GM12878 (cell line): Measurements from ENCODE around the gene DNAJC5G. TPM values are rescaled to one million over a fixed set of nuclear protein-coding genes. Genes with fewer than 3 reads are reported as not detected.

ENCODE experiments used
- ATAC-seq: fragments of 200-7000 bp; cut with Tn5 transposase; 3 replicates; pipeline ENCODE4 v1.9.1; 2020; ENCODE audit warnings: mild to moderate bottlenecking, moderate library complexity
- BruUV-seq: library from RNA; stranded (reverse); fragments of 400-500 nt; replicated peaks from 2 replicates; lab custom pipeline; 2021; lab: Mats Ljungman, UMichigan
- CTCF ChIA-PET: fragments of 300-600 bp; sonication (Branson Sonifier 250); formaldehyde crosslinking; extraction: SDS; loops from one replicate; lab custom pipeline; 2021; ENCODE audit warnings: inconsistent platforms; lab: Yijun Ruan, JAX
- POLR2A ChIA-PET: fragments of 350-600 bp; formaldehyde crosslinking; extraction: SDS; loops from one replicate; lab custom pipeline; 2021; ENCODE audit warnings: inconsistent platforms; lab: Charles Lee
- RAD21 ChIA-PET: fragments of 300-600 bp; sonication (Branson Sonifier 250); formaldehyde crosslinking; loops from one replicate; lab custom pipeline; 2023; ENCODE audit warnings: antibody characterized with exemption; ENCODE audit not compliant: unreplicated experiment; lab: Charles Lee
- SMC1A ChIA-PET: fragments of 300-600 bp; sonication (Branson Sonifier 250); formaldehyde crosslinking; loops from one replicate; lab custom pipeline; 2023; ENCODE audit not compliant: unreplicated experiment, uncharacterized antibody; lab: Charles Lee
- DNase-seq: peaks from one replicate; pipeline ENCODE4 v3.0.0-alpha.2; 2011; ENCODE audit warnings: low read depth, low spot score
- FAIRE-seq: peaks from 3 replicates; lab custom pipeline; 2011; peaks lifted over from hg19 to GRCh38; lab: Jason Lieb, UNC
- H2AFZ ChIP-seq: 2 replicates; pipeline ENCODE4 v1.6.0; 2011; ENCODE audit warnings: low read depth, low read length, control low read depth; ENCODE audit not compliant: control insufficient read depth
- H3K27ac ChIP-seq: 2 replicates; pipeline ENCODE4 v1.5.1; 2011; ENCODE audit warnings: control low read depth; ENCODE audit not compliant: control insufficient read depth, insufficient read depth
- H3K27me3 ChIP-seq, 2 experiments: replicated peaks in 1 of 2; 2 replicates each; pipeline versions ENCODE4 v1.6.0 to v1.6.1; 2011; ENCODE audit warnings: low read length in 1 of 2; ENCODE audit not compliant: control insufficient read depth in 2 of 2, insufficient read depth in 2 of 2
- H3K36me3 ChIP-seq, 2 experiments: 2 replicates each; pipeline ENCODE4 v1.5.1; 2011; ENCODE audit warnings: low read length in 1 of 2; ENCODE audit not compliant: control insufficient read depth in 2 of 2, insufficient read depth in 2 of 2
- H3K4me1 ChIP-seq: 2 replicates; pipeline ENCODE4 v1.6.1; 2011; ENCODE audit warnings: mild to moderate bottlenecking, low read length, moderate library complexity, mixed read lengths; ENCODE audit not compliant: control insufficient read depth, insufficient read depth
- H3K4me2 ChIP-seq: 2 replicates; pipeline ENCODE4 v1.6.0; 2011; ENCODE audit warnings: control low read depth; ENCODE audit not compliant: control insufficient read depth, insufficient read depth
- H3K4me3 ChIP-seq: fragments of 200-600 bp; sonication (generic); 2 replicates; pipeline ENCODE4 v1.5.1; 2016
- H3K79me2 ChIP-seq: 2 replicates; pipeline ENCODE4 v1.6.0; 2011; ENCODE audit warnings: low read length; ENCODE audit not compliant: control insufficient read depth, insufficient read depth
- H3K9ac ChIP-seq: 2 replicates; pipeline ENCODE4 v1.8.0; 2011; ENCODE audit warnings: low read length, control low read depth, mixed read lengths; ENCODE audit not compliant: control insufficient read depth, insufficient read depth
- H3K9me3 ChIP-seq: replicated peaks from 3 replicates; pipeline ENCODE4 v1.5.1; 2011; ENCODE audit warnings: mild to moderate bottlenecking, low read length; ENCODE audit not compliant: control insufficient read depth, insufficient read depth
- H4K20me1 ChIP-seq: 2 replicates; pipeline ENCODE4 v1.6.0; 2011; ENCODE audit not compliant: control insufficient read depth, insufficient read depth
- ASH2L ChIP-seq: fragments of 300-600, 200-600 bp; sonication (generic); IDR thresholded peaks from 2 replicates; pipeline ENCODE4 v1.6.1; 2017; ENCODE audit warnings: low read depth, mild to moderate bottlenecking, borderline replicate concordance
- CTCF ChIP-seq, 3 experiments: IDR thresholded peaks in 2 of 3; conservative IDR thresholded peaks in 1 of 3; 2 replicates each; pipeline ENCODE4 v1.5.1; 2011; ENCODE audit warnings: low read depth in 3 of 3, low read length in 3 of 3, mild to moderate bottlenecking in 3 of 3, control low read depth in 2 of 3, moderate library complexity in 2 of 3, inconsistent platforms in 1 of 3, mixed read lengths in 1 of 3; ENCODE audit not compliant: control insufficient read depth in 2 of 3, insufficient read depth in 1 of 3; ENCODE audit errors: extremely low read depth in 1 of 3
- CUX1 ChIP-seq: IDR thresholded peaks from 2 replicates; pipeline ENCODE4 v1.6.1; 2012; ENCODE audit warnings: improper control_type of control experiment, low read depth, low read length; ENCODE audit not compliant: insufficient replicate concordance
- MYB ChIP-seq: fragments of 150-350 bp; IDR thresholded peaks from 2 replicates; pipeline ENCODE4 v1.6.1; 2014; ENCODE audit warnings: mild to moderate bottlenecking, low read depth, low read length, borderline replicate concordance
- PAX8 ChIP-seq: fragments of 450-650 bp; IDR thresholded peaks from 2 replicates; pipeline ENCODE4 v1.6.1; 2017; ENCODE audit warnings: mild to moderate bottlenecking, moderate library complexity
- RELA ChIP-seq: fragments of 450-650 bp; IDR thresholded peaks from 2 replicates; pipeline ENCODE4 v1.8.0; 2014; ENCODE audit warnings: borderline replicate concordance; ENCODE audit not compliant: partially characterized antibody
- SREBF1 ChIP-seq: IDR thresholded peaks from 2 replicates; pipeline ENCODE4 v1.6.1; 2012; ENCODE audit warnings: mild to moderate bottlenecking, low read length
- ZNF217 ChIP-seq: fragments of 450-650 bp; IDR thresholded peaks from 2 replicates; pipeline ENCODE4 v1.6.1; 2017; ENCODE audit warnings: antibody characterized with exemption, mild to moderate bottlenecking
- WGBS: methylation state at CpG from one replicate; pipeline ENCODE4 v1.1.6; 2016; ENCODE audit warnings: low lambda C conversion rate; ENCODE audit not compliant: insufficient replicate concordance, insufficient coverage; ENCODE audit errors: missing lambda C conversion rate; 5-methylcytosine and 5-hydroxymethylcytosine counted together
- in situ Hi-C: fragments of 300-500 bp; cut with MboI; formaldehyde crosslinking; loops from 9 replicates; pipeline ENCODE4 v1.14.3; 2018; ENCODE audit warnings: mixed read lengths
- intact Hi-C: fragments of 100-400 bp; cut with micrococcal nuclease; formaldehyde crosslinking; loops from one replicate; pipeline ENCODE4 v1.14.2; 2022; ENCODE audit not compliant: unreplicated experiment
- polyA plus RNA-seq, 11 experiments: library from polyadenylated mRNA; depleted of rRNA in 4 of 11; unstranded in 6 of 11; stranded (reverse) in 5 of 11; fragments of >200 nt; fragmentation: Nextera tagmentation in 4 of 11; fragmentation: Illumina TruSeq in 1 of 11; extraction: Ambion mirVana in 4 of 11; extraction: Trizol in 1 of 11; gene quantifications; 1 replicate in 1 of 11; 2 replicates in 10 of 11; pipeline versions ENCODE4 v1.2.1 to v1.2.3, GENCODE V29; 2011 to 2016; ENCODE audit warnings: inconsistent platforms in 2 of 11, missing spikeins in 2 of 11, low read depth in 1 of 11
- total RNA-seq, 4 experiments: library from RNA; depleted of rRNA in 3 of 4; stranded (reverse); fragments of >200 nt in 3 of 4; fragmentation: Illumina TruSeq in 1 of 4; extraction: Trizol in 1 of 4; gene quantifications; 2 replicates each; pipeline versions ENCODE4 v1.2.1 to v1.2.3, GENCODE V29; 2013 to 2021
- TF ChIP-seq, protein P1 (sequence below): fragments of 450-650 bp; IDR thresholded peaks from 2 replicates; pipeline ENCODE4 v1.6.1; 2017; ENCODE audit warnings: mild to moderate bottlenecking, moderate library complexity

Gene DNAJC5G
- total and polyA plus RNA-seq, 10 of the 15 experiments (the other 5 are each of a cell fraction or from before 2014, with no cell fraction given) = not detected

- no peak overlapping the region for H3K9ac ChIP-seq
- H3K4me3 ChIP-seq = no peak overlapping the region
- no peak for FAIRE-seq
- no peak overlapping the region for H2AFZ ChIP-seq
- BruUV-seq = no TSS peak
- no peaks in the 10 kb centered on the region for H3K4me1 ChIP-seq
- H3K27ac ChIP-seq = no peak overlapping the region
- ChIA-PET CTCF (interaction anchor here (0.7 to 9.6 kb wide), 19 partner anchors 8 to 321 kb away, joined by 3 to 132 read pairs (median 7); partner anchors contain the start of genes ATRAID, KHK and SLC5A6), RAD21 (interaction anchor here (1.0 to 4.1 kb wide), 7 partner anchors 10 to 435 kb away, joined by 3 to 39 read pairs (median 16); no protein-coding TSS in a partner anchor), POLR2A (no interaction called here), SMC1A (interaction anchor here (1.3 to 3.9 kb wide), 6 partner anchors 22 to 324 kb away, joined by 4 to 21 read pairs (median 14); no protein-coding TSS in a partner anchor)
- H3K27me3 ChIP-seq = peaks cover 0 to 6% of the 10 kb centered on the region in 2 experiments; a peak in 2 of 4 replicates
- H3K36me3 ChIP-seq = no peaks in the 10 kb centered on the region
- ATAC-seq = no peak
- intact Hi-C loops (loop anchor here (1.0 to 10.0 kb wide), 3 partner anchors 106 to 320 kb away; no protein-coding TSS in a partner anchor), in situ Hi-C loops (loop anchor here (5.0 kb wide), 2 partner anchors 184 to 319 kb away; no protein-coding TSS in a partner anchor)
- H3K4me2 ChIP-seq = no peak overlapping the region
- no peaks in the 10 kb centered on the region for H3K79me2 ChIP-seq
- DNase-seq = no peak
- H3K9me3 ChIP-seq = no peaks in the 10 kb centered on the region
- H4K20me1 ChIP-seq = no peaks in the 10 kb centered on the region
- WGBS = 4% methylated on average over 3 of the region's 3 CpGs
- TF ChIP-seq RELA = no peak
- no peak for TF ChIP-seq CUX1
- TF ChIP-seq MYB = no peak
- no peak for TF ChIP-seq ZNF217
- no peak for TF ChIP-seq SREBF1
- no peak for TF ChIP-seq ASH2L
- TF ChIP-seq PAX8 = no peak
- TF ChIP-seq, protein P1, sequence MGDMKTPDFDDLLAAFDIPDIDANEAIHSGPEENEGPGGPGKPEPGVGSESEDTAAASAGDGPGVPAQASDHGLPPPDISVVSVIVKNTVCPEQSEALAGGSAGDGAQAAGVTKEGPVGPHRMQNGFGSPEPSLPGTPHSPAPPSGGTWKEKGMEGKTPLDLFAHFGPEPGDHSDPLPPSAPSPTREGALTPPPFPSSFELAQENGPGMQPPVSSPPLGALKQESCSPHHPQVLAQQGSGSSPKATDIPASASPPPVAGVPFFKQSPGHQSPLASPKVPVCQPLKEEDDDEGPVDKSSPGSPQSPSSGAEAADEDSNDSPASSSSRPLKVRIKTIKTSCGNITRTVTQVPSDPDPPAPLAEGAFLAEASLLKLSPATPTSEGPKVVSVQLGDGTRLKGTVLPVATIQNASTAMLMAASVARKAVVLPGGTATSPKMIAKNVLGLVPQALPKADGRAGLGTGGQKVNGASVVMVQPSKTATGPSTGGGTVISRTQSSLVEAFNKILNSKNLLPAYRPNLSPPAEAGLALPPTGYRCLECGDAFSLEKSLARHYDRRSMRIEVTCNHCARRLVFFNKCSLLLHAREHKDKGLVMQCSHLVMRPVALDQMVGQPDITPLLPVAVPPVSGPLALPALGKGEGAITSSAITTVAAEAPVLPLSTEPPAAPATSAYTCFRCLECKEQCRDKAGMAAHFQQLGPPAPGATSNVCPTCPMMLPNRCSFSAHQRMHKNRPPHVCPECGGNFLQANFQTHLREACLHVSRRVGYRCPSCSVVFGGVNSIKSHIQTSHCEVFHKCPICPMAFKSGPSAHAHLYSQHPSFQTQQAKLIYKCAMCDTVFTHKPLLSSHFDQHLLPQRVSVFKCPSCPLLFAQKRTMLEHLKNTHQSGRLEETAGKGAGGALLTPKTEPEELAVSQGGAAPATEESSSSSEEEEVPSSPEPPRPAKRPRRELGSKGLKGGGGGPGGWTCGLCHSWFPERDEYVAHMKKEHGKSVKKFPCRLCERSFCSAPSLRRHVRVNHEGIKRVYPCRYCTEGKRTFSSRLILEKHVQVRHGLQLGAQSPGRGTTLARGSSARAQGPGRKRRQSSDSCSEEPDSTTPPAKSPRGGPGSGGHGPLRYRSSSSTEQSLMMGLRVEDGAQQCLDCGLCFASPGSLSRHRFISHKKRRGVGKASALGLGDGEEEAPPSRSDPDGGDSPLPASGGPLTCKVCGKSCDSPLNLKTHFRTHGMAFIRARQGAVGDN = no peak
- TF ChIP-seq CTCF (IDR thresholded peaks at IDR 0.05 in 2 of 3, conservative IDR thresholded peaks at IDR 0.05 in 1 of 3; ENCODE audit: control insufficient read depth in 2 of 3, extremely low read depth in 1 of 3, insufficient read depth in 1 of 3, low read depth in 3 of 3, low read length in 3 of 3) = no peak
Measured at GRCh38 chr2:27280826-27281225, 5.6 kb downstream of the DNAJC5G start.
